GM21360 (cell line): Measurements from ENCODE around the gene ANKK1.

ENCODE experiments used
- ATAC-seq: cut with Tn5 transposase; IDR thresholded peaks from one replicate; pipeline ENCODE4 v1.9.1; 2021; ENCODE audit warnings: mild to moderate bottlenecking, moderate library complexity; ENCODE audit not compliant: unreplicated experiment

Gene ANKK1

DNA sequence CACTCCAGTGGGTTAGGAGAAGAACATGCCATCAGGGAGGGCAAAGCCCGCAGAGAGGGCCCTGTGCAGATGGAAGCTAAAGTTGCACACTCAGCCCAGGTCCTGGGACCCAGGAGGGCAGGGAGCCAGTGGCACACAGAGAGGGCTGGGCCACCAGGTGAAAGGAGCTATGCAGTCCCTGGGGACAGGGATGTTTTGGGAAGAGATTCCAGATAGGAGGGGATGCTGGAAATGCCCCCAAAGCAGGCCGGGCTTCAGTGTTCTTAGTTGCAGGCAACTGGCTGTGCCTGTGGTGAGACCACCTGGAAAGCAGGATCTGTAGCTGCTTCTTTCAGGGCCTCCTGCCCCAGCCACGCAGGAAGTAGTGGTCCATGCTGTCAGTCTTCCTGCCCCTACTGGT, 19.6 kb downstream of the ANKK1 start:
- ATAC-seq: no peak

DNA sequence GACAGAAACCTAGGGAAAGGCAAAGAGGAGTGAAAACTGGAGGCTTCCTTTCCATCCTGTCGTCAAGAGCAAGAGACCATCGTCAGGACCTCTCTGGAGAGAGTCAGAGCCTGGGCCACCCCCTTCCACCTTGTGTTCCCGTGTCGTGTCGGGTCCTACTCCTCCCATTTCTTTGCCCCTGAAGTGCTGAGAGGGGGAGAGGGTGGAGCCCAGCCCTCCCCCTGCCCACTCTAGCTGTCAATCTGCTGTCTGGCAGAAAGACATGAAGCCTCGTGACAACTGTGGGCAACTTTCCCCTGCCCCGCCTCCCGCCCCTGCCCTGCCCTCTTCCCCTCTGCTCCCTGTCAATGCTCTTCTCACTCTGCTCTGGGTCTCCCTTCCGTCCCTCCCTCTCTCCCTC, 20.6 kb downstream of the ANKK1 start:
- no peak for ATAC-seq

DNA sequence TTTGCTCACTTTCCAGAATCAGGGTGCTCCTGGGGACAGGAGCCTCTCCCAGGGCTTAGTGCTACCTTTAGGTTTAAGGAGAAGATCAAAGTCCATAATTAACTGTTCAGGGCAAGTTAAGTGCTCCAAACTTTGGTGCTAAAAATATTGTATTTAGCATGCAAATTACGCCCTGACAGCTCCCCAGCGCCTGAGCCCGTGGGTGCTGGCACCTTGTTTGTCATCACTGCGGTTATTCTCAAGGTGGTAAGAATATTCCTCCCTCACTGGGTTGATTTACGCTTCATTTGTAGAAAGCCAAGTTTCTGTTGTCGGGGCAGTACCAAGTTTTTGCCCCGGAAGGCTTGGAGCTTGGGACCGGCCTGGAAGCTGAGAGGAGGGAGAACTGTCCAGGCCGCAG, 21.3 kb downstream of the ANKK1 start:
- no peak for ATAC-seq

DNA sequence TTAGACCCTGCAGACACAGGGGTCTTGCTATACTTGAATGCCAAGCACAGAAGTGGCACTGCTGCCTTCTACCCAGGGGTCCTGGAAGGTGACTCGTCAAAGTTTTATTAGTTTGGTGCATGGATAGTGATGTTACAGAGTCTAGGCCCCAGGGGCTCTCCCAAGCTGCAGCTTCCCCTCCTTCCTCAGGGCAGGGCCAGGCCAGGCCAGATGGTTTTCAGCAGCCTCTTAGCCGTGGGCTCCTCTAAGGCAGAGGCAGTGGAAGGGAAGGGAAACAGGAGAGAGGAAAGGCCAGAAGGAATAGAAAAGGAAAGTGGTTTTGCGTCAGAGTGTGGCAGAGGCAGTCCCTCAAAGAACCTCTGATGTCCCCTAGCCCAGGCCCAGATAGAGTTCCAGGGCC, 21.9 kb downstream of the ANKK1 start:
- ATAC-seq: no peak

DNA sequence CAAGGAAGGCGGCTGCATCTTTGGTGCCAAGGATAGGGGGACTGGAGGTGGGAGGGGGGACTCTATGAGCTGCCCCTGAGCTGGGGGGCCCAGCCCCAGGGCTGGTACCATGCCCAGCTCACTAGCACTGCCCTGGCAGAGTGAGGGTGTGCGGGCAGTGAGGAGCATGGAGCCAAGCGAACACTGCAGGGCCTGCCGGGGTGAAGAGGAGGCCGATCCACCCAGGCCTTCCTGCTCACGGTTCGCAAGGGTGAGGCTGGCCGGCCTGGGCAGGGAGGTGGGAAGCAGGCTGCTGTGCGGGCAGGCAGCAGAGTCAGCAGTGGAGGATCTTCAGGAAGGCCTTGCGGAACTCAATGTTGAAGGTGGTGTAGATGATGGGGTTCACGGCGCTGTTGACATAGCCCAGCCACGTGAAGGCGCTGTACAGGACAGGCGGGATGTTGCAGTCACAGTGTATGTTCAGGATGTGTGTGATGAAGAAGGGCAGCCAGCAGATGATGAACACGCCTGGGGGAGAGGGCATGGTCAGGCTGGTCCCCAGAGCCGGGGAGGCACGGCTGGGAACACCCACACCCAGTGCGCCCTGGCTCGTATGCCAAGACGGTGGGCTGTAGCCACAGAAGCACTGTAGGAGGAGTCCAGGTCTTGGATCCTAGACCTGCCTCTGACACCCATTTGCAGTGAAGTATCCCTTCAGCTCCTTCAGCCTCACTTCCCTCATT, 23.0 kb downstream of the ANKK1 start:
- no peak for ATAC-seq

DNA sequence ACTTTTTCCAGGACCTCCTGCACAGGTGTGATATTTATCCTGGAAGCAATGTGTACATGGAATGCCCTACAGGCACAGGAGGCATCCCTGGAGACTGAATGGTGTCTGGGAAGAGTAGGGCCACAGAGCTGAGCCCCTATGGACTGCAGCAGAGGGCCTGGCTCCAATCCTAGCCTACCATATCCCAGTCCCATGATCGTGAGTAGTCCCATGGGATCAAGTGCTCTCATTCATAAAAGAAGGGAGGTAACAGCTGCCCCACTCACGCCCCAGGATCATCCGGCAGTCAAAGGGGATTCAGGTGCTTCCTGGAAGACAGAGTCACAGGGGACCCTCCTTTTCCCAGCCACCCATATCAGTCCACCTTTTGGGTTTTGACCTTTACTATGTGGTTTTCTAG, 24.0 kb downstream of the ANKK1 start:
- no peak for ATAC-seq

DNA sequence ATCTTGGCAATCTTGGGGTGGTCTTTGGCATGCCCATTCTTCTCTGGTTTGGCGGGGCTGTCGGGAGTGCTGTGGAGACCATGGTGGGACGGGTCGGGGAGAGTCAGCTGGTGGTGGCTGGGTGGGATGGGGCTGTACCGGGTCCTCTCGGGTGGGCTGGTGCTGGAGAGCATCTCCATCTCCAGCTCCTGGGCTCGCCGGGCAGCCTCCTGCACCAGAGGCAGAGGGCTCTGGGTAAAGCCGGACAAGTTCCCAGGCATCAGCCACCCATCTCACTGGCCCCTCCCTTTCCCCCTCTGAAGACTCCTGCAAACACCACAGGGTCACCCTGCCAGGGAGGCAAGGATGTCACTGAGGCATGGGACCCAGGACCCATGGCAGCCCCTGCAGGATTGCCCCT, 25.1 kb downstream of the ANKK1 start:
- no peak for ATAC-seq

DNA sequence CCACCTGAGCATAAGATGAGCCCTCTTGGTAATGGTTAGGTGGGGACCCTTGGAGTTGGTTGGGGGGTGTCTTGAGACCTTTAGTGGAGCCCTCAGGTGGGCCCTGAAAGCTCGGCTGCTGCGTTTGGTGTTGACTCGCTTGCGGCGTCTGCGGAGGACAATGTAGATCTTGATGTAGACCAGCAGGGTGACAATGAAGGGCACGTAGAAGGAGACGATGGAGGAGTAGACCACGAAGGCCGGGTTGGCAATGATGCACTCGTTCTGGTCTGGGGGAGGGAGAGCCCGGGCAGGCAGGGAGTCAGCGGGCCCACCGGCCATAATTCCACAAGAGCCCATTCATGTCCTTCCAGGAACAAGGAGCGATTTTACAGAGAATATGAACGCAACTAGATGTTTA, 27.8 kb downstream of the ANKK1 start:
- ATAC-seq: no peak

DNA sequence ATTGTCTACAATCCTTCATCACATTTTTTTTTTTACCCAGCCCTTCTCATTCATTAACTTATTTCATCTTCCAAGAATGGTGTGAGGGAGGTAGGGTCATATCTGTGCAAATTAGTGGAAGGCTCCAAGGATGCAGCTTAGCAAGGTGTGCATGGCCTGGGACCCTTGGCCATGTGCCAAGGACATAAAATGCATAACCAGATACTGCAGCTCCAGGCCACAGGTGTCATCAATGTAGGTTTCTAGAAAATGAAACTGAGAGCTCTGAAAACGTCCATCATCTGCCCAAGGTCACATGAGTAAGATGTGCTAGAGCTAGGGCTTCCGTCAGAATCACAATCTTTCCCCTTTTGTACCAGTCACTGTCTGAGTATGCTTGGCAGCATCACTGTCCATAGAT, 29.8 kb downstream of the ANKK1 start:
- ATAC-seq: no peak

DNA sequence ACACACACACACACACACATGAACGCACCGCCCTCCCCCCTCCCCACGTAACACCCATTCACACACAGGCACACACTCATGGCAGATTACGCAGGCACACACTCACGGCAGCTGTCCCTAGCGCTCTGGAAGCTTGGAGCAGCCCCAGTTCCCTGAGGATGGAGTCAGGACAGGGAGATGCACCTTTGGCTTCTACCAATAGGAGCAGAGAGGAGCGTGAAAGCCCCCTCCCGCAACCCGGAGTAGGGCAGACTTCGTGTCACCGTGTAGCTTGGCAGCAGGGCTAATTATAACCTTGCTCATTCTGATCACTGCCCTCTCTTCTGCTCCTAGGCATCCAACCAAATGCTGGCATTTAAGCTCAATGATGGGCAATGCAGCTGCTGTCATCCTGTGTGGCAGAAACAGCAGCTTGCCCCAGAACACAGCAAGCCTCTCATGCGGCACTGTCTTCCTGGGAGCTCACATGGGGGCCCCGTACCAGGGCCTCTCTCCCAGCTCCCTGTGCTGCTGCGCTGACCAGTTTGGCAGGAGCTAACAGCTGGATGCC, 31.9 kb downstream of the ANKK1 start:
- no peak for ATAC-seq

DNA sequence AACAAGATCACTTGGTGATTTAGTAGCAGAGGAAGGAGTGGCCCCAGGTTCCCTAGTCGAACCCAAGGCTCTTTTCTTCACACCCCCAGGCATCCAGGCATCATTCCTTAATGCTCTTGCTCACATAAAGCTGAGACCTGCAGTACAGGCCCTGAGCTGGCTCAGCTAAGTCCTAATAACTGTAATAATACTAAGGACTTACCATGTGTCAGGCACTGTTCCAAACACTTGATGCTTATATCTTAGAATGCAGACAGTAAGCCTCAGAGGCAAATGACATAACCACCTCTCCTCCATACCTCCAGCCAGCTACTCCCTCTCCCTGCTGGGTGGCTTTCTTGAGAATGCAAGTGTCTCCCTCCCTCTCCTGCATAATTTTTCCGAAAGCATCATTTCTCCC, 33.2 kb downstream of the ANKK1 start:
- ATAC-seq: no peak

DNA sequence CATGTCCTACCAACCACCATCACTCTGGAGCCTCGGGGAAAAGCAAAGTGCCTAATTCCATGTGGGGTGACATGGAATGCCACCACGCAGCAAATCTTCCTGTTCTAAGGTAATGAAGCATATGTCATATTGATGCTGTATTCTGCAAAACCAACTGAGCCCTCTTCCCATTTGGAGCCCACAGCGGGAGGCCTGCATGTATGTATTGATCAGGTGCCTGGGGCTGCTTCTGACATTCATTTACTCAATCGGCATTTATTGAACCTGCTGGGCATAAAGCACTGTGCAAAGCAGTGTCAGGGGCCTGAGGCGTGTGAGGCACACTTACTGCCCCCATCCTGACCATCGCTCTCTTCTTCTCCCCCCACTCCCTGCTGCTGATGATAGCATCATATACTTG, 39.1 kb downstream of the ANKK1 start:
- ATAC-seq: no peak

DNA sequence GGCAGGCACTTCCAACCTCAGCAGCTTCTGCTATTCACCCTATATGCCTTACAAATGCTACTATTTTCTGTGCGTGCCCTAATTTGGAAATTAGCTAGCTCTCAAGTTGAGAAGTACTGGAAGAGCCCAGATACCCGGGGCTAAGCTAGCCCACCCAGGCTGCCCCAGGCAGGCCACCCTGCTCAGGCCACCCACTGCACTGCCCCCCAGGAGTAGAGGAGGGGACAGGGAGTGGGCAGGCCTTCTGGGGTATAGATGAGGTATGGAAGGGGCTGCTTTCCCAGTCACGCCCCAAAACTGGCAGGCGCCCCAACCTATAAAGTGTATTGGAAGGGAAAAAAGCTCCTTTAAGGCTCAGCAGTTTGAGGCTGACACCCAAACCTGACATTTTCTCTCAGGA, 44.2 kb downstream of the ANKK1 start:
- ATAC-seq: no peak

DNA sequence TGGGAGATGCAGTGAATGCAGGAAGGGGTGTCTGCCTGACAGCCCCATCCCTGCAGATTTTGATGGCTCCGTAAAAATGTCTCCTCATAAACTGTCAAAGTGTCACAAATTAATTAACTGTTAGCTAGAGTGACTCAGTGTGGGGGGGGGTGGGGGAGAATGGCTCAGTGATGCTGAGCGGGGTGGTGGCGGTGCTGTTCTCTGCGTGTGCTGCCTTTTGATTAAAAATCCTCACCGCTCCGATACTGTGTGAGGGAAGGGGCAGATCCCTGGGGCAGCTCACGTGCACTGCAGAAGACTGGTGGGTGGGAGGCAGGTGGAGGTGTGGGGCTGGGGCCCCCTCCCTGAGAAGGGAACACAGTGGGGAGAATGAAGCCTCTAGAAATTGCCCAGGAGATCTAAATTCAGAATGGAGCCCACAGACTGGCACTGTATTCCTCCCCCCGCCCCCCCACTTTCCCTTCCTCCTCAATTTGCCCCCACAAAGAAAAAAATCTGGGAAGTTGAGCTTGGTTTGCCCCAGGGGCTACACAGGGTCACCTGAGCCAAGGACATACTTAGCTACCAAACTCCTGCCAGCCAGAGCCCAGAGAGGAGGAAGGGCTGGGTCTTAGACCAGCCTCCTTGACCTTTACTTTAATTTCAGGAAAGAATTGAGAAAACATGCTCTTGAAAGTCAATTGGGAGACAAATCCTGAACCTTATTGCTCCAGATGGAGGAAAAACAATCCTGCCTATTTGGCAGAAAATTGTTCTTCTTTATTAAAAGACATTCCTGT, 47.8 kb downstream of the ANKK1 start:
- no peak for ATAC-seq

DNA sequence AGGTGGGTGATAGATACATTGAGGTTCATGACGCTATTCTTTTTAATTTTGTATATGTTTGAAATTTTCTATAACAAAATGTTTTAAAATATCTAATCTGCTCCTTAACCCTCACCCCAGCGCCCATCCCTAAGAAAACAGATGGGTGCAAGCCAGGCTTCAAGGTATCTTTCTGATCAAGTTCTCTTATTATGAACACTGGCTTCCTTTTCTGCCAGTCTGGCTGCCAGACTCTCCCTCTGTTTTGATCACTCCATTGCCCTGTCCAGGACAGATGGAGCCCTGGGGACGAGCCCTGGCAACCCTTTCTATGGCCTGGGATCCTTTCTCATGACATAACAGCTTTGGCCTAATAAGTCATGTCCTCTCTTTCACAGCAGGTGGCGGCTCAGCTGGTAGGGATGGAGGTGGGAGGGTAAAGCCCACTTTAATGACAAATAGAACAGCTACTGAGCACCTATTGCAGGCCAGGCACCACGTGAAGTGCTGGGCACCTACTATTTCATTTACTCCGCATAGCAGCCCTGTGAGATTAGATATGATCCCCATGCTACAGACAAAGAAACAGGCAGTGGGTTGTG, 49.2 kb downstream of the ANKK1 start:
- ATAC-seq: no peak

DNA sequence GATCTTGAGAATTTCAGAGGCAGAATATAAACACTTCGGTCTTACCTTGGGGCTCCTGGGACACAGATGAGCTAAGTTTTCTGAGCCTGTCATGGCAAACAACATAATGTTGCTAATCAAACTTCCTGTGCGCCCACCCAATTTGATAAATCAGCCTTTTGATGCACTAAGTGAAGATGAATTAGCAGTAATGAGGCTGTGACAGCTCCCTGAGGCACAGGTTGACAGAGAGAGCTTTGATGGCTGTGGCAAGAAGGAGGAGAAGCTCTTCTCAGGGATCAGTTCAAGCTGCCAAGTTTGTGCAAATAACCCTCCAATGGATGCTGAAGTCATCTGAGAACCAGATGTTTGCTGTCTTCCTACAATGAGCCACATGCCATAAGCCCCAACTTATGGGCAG, 53.2 kb downstream of the ANKK1 start:
- no peak for ATAC-seq

DNA sequence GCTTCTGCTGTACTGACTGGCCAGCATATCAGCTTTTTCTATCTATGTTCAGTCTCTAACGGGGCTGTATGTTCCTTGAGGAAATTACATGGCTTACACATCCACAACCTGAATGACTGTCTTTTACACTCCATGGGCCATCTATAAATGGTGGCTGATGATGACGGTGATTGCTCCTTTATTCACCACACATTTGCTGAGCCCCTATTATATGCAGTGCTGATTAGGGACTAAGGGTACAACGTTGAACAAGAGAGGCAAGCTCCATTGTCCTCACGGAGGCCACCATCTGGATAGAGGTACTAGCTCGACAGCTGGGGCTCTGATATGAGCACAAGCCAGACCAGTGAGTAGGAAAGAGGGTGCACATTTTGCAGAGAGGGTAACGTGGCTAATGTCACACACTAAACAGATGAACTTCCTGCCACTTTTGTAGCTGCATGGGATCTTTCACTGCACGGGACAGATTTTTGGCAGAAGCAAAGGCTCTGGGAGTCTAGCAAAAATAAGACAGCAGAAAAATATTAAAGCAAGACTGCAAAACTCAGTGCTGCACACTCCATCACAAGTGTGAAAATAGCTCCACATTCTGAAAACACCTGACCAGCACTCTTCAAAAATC, 57.0 kb downstream of the ANKK1 start:
- no peak for ATAC-seq

DNA sequence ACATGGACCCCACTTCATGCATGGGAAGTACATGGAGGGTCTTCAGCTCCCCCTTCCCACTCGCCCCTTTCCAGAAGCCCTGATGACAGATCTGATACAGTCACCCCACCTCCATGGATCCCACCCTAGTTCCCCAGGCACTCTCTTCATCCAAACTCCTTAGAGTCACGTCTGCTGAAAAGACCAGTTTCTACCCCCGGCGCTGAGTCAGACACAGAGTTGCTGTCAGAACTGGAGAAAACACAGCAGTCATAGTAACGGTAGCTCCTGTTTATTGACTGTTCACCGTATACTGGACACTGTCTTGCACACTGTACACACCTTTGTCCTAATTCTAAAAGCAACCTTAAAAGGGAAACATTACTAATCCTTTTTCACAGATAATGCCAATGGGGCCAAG, 58.5 kb downstream of the ANKK1 start:
- ATAC-seq: peak; percentile 73

DNA sequence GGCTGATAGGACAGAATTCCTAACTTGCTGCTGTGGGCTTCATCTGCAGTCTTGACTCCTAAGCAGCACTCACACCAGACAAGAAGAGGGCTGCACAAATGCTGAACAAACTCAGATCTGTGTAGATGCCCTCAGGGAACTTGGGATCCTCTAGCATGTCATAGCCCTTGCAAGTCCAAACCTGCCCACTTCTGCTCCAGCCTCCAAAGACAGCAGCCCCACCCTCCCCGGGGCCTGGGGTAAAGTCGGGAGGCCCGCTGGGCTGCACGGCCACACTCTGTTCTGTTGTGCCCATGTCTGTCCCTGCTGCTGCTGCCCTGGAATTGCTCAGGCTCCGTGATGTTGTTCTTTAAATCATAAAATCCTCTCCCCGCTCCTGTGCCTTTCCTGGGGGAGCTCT, 59.4 kb downstream of the ANKK1 start:
- no peak for ATAC-seq

DNA sequence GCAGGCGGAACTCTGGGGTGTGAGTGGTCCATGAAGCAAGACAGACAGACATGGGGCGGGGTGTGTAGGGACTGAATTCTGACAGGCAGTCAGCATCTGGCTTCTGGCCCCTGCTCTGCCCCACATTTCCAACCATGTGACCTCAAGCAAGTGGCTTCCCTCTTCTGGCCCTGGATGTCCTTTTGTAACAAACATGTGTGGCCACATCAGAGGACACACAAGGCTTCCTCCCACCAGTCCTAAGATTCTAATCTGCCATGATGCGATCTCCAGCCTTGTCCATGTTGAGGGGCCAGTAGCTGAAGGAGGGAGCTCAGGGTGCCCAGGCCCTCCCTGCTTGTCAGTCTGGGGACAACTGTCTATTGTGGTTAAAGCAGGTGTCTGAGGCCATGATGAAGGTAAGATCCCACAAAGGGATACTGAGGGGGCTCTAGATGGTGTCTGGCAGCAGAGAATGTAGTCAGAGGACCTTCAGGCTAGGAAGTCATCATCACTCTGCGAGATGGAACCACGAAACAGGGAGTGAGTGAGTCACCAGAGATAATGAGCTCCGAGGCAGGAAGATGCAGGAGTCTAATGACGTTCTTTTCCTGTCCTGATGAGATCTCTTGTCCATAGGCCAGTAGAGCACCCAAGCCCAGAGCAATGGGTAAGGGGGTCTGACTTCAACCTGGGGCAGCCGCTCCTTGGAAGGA, 60.2 kb downstream of the ANKK1 start:
- ATAC-seq: no peak

DNA sequence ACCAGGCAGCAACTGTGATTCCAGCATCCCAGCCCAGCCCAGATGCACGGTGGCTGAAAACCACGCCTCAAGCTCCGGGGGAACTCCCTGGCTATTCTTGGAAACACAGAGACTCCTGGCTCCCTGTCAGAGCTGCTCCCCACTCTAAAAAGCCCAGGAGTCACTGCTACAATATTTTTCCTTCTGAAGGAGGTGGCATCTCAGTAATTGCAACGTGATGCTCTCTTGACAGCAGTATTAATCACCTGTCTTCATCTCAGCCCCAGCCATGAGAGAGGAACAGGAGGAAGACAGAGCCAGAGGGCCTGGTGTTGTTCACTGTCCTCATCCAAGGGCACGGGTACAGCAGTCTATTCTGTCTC, 60.7 kb downstream of the ANKK1 start:
- no peak for ATAC-seq
